H1 (cell line): ENCODE measurements around the gene SPATA13.

Experiments used
- BCL11A ChIP-seq, 2 experiments: IDR thresholded peaks; one replicate each; pipeline ENCODE4 v1.6.1; 2011; ENCODE audit warnings: low read depth in 2 of 2, low read length in 2 of 2, mild to moderate bottlenecking in 2 of 2
- CTCF ChIP-seq, 3 experiments: IDR thresholded peaks; 1 replicate in 2 of 3; 2 replicates in 1 of 3; pipeline versions ENCODE4 v1.5.1 to v1.6.1; 2011; ENCODE audit warnings: low read length in 3 of 3, mild to moderate bottlenecking in 3 of 3, inconsistent platforms in 2 of 3, low read depth in 1 of 3, moderate library complexity in 1 of 3; ENCODE audit not compliant: insufficient read depth in 1 of 3; ENCODE audit errors: control extremely low read depth in 1 of 3
- EP300 ChIP-seq, 2 experiments: IDR thresholded peaks; 1 replicate in 1 of 2; 2 replicates in 1 of 2; pipeline ENCODE4 v1.6.1; 2011 to 2012; ENCODE audit warnings: low read depth in 2 of 2, low read length in 2 of 2, mild to moderate bottlenecking in 2 of 2, borderline replicate concordance in 1 of 2, inconsistent platforms in 1 of 2, moderate library complexity in 1 of 2
- EZH2 ChIP-seq: fragments of 200-600 bp; sonication (generic); IDR thresholded peaks from 2 replicates; pipeline ENCODE4 v1.7.1; 2012; ENCODE audit warnings: low read depth, mild to moderate bottlenecking, moderate library complexity, low read length, inconsistent platforms; ENCODE audit not compliant: severe bottlenecking
- FOSL1 ChIP-seq: IDR thresholded peaks from 2 replicates; pipeline ENCODE4 v1.6.1; 2011; ENCODE audit warnings: mild to moderate bottlenecking, low read depth, low read length, moderate library complexity; ENCODE audit not compliant: insufficient read depth
- KDM1A ChIP-seq: fragments of 200-600, 300-600 bp; sonication (generic); IDR thresholded peaks from 2 replicates; pipeline ENCODE4 v1.7.1; 2016; ENCODE audit warnings: mild to moderate bottlenecking, low read length, borderline replicate concordance
- POLR2A ChIP-seq, 2 experiments: IDR thresholded peaks; 1 replicate in 1 of 2; 2 replicates in 1 of 2; pipeline ENCODE4 v1.6.1; 2011; ENCODE audit warnings: low read depth in 2 of 2, low read length in 2 of 2, mild to moderate bottlenecking in 2 of 2; ENCODE audit errors: control extremely low read depth in 1 of 2
- RFX5 ChIP-seq: IDR thresholded peaks from 2 replicates; pipeline ENCODE4 v1.6.1; 2011; ENCODE audit warnings: low read depth, low read length, improper control_type of control experiment, borderline replicate concordance
- SIN3A ChIP-seq, 2 experiments: IDR thresholded peaks in 1 of 2; conservative IDR thresholded peaks in 1 of 2; 2 replicates each; pipeline ENCODE4 v1.6.1; 2011 to 2012; ENCODE audit warnings: low read length in 2 of 2, improper control_type of control experiment in 1 of 2, low read depth in 1 of 2, mild to moderate bottlenecking in 1 of 2
- SP2 ChIP-seq: IDR thresholded peaks from 2 replicates; pipeline ENCODE4 v1.6.1; 2012; ENCODE audit warnings: mild to moderate bottlenecking, low read length, inconsistent platforms
- SUZ12 ChIP-seq: fragments of 200-600 bp; sonication (generic); IDR thresholded peaks from 2 replicates; pipeline ENCODE4 v1.6.1; 2012; ENCODE audit warnings: mild to moderate bottlenecking, inconsistent platforms, low read length, moderate library complexity, mixed read lengths
- TAF7 ChIP-seq: optimal IDR thresholded peaks from 2 replicates; pipeline ENCODE3; 2011; ENCODE audit warnings: low read depth, mild to moderate bottlenecking, inconsistent platforms, low read length, moderate library complexity, borderline replicate concordance
- YY1 ChIP-seq: IDR thresholded peaks from 2 replicates; pipeline ENCODE4 v1.6.1; 2011; ENCODE audit warnings: low read depth, mild to moderate bottlenecking, low read length
- ZNF274 ChIP-seq: IDR thresholded peaks from 2 replicates; pipeline ENCODE4 v1.7.0; 2012; ENCODE audit warnings: low read length, borderline replicate concordance; ENCODE audit errors: extremely low read depth

- TF ChIP-seq BCL11A (IDR thresholded peaks at IDR 0.05; ENCODE audit: low read depth in 2 of 2, low read length in 2 of 2), result no peak
- no peak for TF ChIP-seq EZH2
- no peak for TF ChIP-seq CTCF (IDR thresholded peaks at IDR 0.05; ENCODE audit: control extremely low read depth in 1 of 3, insufficient read depth in 1 of 3, low read depth in 1 of 3, low read length in 3 of 3)
- no peak for TF ChIP-seq SP2
- TF ChIP-seq ZNF274, result no peak
- no peak for TF ChIP-seq POLR2A (IDR thresholded peaks at IDR 0.05; ENCODE audit: control extremely low read depth in 1 of 2, low read depth in 2 of 2, low read length in 2 of 2)
- TF ChIP-seq RFX5, result no peak
- TF ChIP-seq SIN3A (conservative IDR thresholded peaks at IDR 0.05 in 1 of 2, IDR thresholded peaks at IDR 0.05 in 1 of 2; ENCODE audit: low read depth in 1 of 2, low read length in 2 of 2), result no peak
- no peak for TF ChIP-seq EP300 (IDR thresholded peaks at IDR 0.05; ENCODE audit: borderline replicate concordance in 1 of 2, low read depth in 2 of 2, low read length in 2 of 2)
- no peak for TF ChIP-seq SUZ12
- TF ChIP-seq YY1, result no peak
- TF ChIP-seq KDM1A, result no peak
- TF ChIP-seq TAF7, result no peak
- no peak for TF ChIP-seq FOSL1
These were observed 23.8 kb downstream of the SPATA13 start for GRCh38 chr13:24184265-24184841.
